CD4-positive, alpha-beta T cell treated with Interleukin-1 beta for 1 hour (primary cell): Measurements from ENCODE around the gene PILRA.
A peak's percentile ranks its signal among the peaks of the same experiment; 100 is the strongest.
"Not testable (repeated sequence)": the region's sequence is repeated elsewhere in the genome, so short reads cannot be mapped to it uniquely, and the experiment has no call there.

ENCODE experiments used
- DNase-seq, 2 donors: peaks; one replicate each; pipeline ENCODE4 v3.0.0-alpha.2; 2020 to 2022

The PILRA gene

GRCh38 chr7:100358027-100358856 lies 15.0 kb upstream of the PILRA start, which contains the start of gene PILRB:
Gene PILRB, plus strand, starts transcription at chr7:100358117. Its CDS starts 186 bp downstream, at chr7:100358303.
- no peak for DNase-seq

- no peak for DNase-seq
Observed at GRCh38 chr7:100358857-100359212, 14.5 kb upstream of the PILRA start.

- DNase-seq, result no peak
Observed at GRCh38 chr7:100360135-100360854, 13.0 kb upstream of the PILRA start.

GRCh38 chr7:100363098-100363497 lies 10.2 kb upstream of the PILRA start:
- no peak for DNase-seq

GRCh38 chr7:100363797-100364196 lies 9.5 kb upstream of the PILRA start:
- DNase-seq, result not testable (repeated sequence)

GRCh38 chr7:100364480-100364879 lies 8.8 kb upstream of the PILRA start:
- DNase-seq, result no peak

GRCh38 chr7:100365998-100366367 lies 7.3 kb upstream of the PILRA start:
- peak in 1 of 2 donors; percentile 32 for DNase-seq

GRCh38 chr7:100366411-100367250 lies 6.7 kb upstream of the PILRA start:
- DNase-seq, result peak in 1 of 2 donors; percentile 35

- no peak for DNase-seq
Observed at GRCh38 chr7:100367251-100367620, 6.1 kb upstream of the PILRA start.

- peak in 1 of 2 donors; percentile 66 for DNase-seq
Observed at GRCh38 chr7:100367676-100368613, 5.3 kb upstream of the PILRA start.

GRCh38 chr7:100369105-100369504 lies 4.2 kb upstream of the PILRA start:
- peak; percentile 36 to 91 for DNase-seq

GRCh38 chr7:100370303-100370702 lies 3.0 kb upstream of the PILRA start:
- DNase-seq, result no peak

GRCh38 chr7:100370746-100371145 lies 2.5 kb upstream of the PILRA start:
- no peak for DNase-seq

GRCh38 chr7:100371561-100372171 lies 1.6 kb upstream of the PILRA start:
- no peak for DNase-seq

- peak; percentile 24 to 76 for DNase-seq
Observed at GRCh38 chr7:100372256-100372655, 1.0 kb upstream of the PILRA start.

GRCh38 chr7:100372694-100373093 lies 593 bp upstream of the PILRA start:
- DNase-seq, result no peak

- not testable (repeated sequence) for DNase-seq
Observed at GRCh38 chr7:100373870-100374598, 747 bp downstream of the PILRA start.

- DNase-seq, result no peak
Observed at GRCh38 chr7:100374601-100375000, 1.3 kb downstream of the PILRA start.

- no peak for DNase-seq
Observed at GRCh38 chr7:100376066-100376465, 2.8 kb downstream of the PILRA start.

GRCh38 chr7:100378114-100378755 lies 4.9 kb downstream of the PILRA start:
- DNase-seq, result no peak
